Measurements from ENCODE around the gene KIAA1614.

GRCh38 chr1:180947901-180948640, 35.4 kb downstream of the KIAA1614 start:
- TF ChIP-seq CTCF (conservative IDR thresholded peaks at IDR 0.05) (no peak), EZH2 (IDR thresholded peaks at IDR 0.05; ENCODE audit: low read depth) (no peak)

All from PC-9 (cell line).